Peyer's patch (tissue), 4 donors: Measurements from ENCODE around the gene PDPK1. TPM values are rescaled to one million over a fixed set of nuclear protein-coding genes. Genes with fewer than 3 reads are reported as not detected.
"Not testable (repeated sequence)": the region's sequence is repeated elsewhere in the genome, so short reads cannot be mapped to it uniquely, and the experiment has no call there.

Source experiments
- DNase-seq, 3 donors: peaks; one replicate each; pipeline ENCODE4 v3.0.0-alpha.2; 2017 to 2019
- H3K27ac ChIP-seq, 4 donors: fragments of 200-600 bp; sonication (generic); one replicate each; pipeline ENCODE4 v1.5.1; 2016 to 2019
- H3K27me3 ChIP-seq, 2 donors: fragments of 200-600 bp; sonication (generic); one replicate each; pipeline ENCODE4 v1.5.1; 2019
- H3K36me3 ChIP-seq, 3 donors: fragments of 200-600 bp; sonication (generic); one replicate each; pipeline ENCODE4 v1.5.1; 2016 to 2019
- H3K4me1 ChIP-seq, 4 donors: fragments of 200-600 bp; sonication (generic); one replicate each; pipeline ENCODE4 v1.5.1; 2016 to 2019
- H3K4me3 ChIP-seq, 4 donors: fragments of 200-600 bp; sonication (generic); 1 replicate in 3 of 4; 2 replicates in 1 of 4; pipeline ENCODE4 v1.5.1; 2016 to 2019; ENCODE audit warnings: mild to moderate bottlenecking in 1 of 4
- H3K9me3 ChIP-seq, 4 donors: fragments of 200-600 bp; sonication (generic); one replicate each; pipeline ENCODE4 v1.5.1; 2016 to 2019; ENCODE audit warnings: mild to moderate bottlenecking in 1 of 4
- POLR2A ChIP-seq, 2 donors: fragments of 450-650 bp; IDR thresholded peaks; one replicate each; pipeline ENCODE4 v1.5.1; 2017; ENCODE audit warnings: antibody characterized with exemption in 2 of 2, mild to moderate bottlenecking in 2 of 2, moderate library complexity in 2 of 2
- total RNA-seq, 4 donors: library from RNA; depleted of rRNA; stranded (reverse); fragments of >200 nt; gene quantifications; one replicate each; pipeline ENCODE4 v1.1.0, GENCODE V29; 2016
- TF ChIP-seq, protein P1 (sequence below), 6 experiments: fragments of 450-650 bp in 4 of 6; fragments of 200-600 bp in 2 of 6; sonication (generic) in 1 of 6; IDR thresholded peaks; one replicate each; pipeline ENCODE4 v1.5.1; 2017 to 2019; ENCODE audit warnings: antibody characterized with exemption in 6 of 6, mild to moderate bottlenecking in 3 of 6, moderate library complexity in 1 of 6

The PDPK1 gene
- total RNA-seq, 4 donors from 2014 or later: 38.8 to 128 (median 85.1) TPM

DNA sequence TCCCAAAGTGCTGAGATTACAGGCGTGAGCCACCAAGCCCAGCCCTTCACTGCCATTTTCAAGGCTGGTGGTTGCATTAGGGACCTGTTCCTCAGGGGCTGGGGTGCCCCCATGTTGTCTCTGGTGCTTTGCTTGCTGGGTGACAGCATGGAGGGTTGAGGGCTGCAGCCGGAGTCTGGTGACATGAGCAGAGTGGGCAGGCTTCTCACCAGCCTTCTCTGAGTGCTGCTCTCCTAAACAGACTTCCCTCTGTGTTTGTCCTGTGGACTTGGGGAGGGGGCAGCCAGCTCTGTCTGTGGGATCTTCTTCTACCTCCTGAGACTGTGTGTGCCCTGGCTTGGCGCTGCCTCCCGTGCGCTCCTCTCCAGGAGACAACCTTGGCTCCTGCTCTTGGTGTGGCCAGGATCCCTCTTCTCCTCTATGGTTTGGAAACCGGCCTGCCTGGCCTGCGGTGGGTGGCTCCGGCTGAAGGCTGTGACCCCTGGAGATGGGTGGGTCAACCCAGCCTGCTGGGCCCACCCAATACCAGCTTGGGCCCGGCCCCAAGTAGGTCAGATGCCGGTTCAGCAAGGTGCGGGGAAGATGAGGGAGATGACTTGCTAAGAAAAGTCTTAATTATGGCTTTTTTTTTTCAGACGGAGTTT lies 72.1 kb downstream of the PDPK1 start:
- TF ChIP-seq, protein P1, sequence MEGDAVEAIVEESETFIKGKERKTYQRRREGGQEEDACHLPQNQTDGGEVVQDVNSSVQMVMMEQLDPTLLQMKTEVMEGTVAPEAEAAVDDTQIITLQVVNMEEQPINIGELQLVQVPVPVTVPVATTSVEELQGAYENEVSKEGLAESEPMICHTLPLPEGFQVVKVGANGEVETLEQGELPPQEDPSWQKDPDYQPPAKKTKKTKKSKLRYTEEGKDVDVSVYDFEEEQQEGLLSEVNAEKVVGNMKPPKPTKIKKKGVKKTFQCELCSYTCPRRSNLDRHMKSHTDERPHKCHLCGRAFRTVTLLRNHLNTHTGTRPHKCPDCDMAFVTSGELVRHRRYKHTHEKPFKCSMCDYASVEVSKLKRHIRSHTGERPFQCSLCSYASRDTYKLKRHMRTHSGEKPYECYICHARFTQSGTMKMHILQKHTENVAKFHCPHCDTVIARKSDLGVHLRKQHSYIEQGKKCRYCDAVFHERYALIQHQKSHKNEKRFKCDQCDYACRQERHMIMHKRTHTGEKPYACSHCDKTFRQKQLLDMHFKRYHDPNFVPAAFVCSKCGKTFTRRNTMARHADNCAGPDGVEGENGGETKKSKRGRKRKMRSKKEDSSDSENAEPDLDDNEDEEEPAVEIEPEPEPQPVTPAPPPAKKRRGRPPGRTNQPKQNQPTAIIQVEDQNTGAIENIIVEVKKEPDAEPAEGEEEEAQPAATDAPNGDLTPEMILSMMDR (IDR thresholded peaks at IDR 0.05): no peak
- TF ChIP-seq POLR2A (IDR thresholded peaks at IDR 0.05): no peak
- H3K27ac ChIP-seq: no peak overlapping the region
- peaks cover 0 to 19% (median 0%) of the 10 kb centered on the region in 3 donors for H3K36me3 ChIP-seq
- no peaks in the 10 kb centered on the region for H3K9me3 ChIP-seq
- H3K27me3 ChIP-seq: no peaks in the 10 kb centered on the region
- peak in 1 of 3 donors; percentile 36 for DNase-seq
- peaks cover 0 to 6% (median 2%) of the 10 kb centered on the region in 4 donors for H3K4me1 ChIP-seq
- H3K4me3 ChIP-seq: no peak overlapping the region

DNA sequence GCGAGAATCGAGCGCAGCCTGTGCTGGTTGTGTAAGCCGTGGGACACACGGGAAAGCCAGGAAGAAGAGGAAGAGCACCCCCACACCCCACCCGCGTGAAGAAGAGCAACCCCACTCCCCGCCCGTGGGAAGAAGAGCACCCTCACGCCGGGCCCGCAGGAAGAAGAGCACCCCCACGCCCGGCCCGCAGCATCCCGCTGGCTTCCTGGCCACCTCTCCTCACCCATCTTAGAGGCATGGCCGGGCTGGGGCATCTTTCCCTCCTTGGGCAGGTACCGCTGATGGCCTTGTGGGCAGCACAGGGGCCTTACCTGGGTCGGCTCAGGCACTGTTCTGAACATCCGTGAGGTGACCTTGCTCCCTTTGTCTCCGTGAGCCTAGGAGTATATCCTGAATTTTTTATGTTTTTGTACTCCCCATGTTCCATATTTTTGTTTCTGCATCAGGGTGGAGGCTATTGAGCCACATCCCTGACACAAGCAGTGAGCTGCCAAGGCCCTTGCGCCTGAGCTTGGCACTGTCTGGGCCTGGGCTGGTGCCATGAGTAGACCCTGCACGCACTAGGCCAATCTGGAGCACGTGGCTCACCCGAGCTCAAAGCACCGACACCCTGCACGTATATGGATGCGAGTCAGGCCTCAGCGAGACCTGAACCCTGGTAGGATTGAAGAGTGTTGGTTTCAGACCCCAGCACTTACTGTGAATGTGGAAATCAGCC lies 73.1 kb downstream of the PDPK1 start:
- H3K27ac ChIP-seq: no peak overlapping the region
- peak in 1 of 3 donors; percentile 35 for DNase-seq
- TF ChIP-seq POLR2A (IDR thresholded peaks at IDR 0.05): no peak
- TF ChIP-seq, protein P1 (IDR thresholded peaks at IDR 0.05): no peak

DNA sequence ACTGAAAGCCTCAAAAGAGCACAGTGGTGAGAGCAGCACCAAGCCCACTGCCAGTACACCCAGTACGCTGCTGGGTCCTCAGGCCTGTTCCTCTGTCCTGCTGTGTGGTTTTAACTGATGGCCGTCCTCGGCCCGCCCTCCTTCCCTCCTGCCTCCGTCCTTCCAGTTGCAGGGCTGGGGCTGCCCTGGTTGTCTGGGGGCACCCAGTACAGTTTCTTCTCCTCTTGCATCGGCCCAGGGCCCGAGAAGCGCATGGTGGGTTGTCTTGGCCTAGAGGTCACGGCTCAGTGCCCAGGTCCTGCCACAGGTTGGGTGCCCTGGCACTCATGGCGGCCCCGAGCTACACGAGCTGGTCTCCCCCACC lies 73.7 kb downstream of the PDPK1 start:
- no peak overlapping the region for H3K27ac ChIP-seq
- no peak for DNase-seq
- H3K4me1 ChIP-seq: peaks cover 0 to 5% (median 0%) of the 10 kb centered on the region in 4 donors
- H3K36me3 ChIP-seq: peaks cover 0 to 21% (median 0%) of the 10 kb centered on the region in 3 donors
- no peaks in the 10 kb centered on the region for H3K27me3 ChIP-seq
- TF ChIP-seq, protein P1 (IDR thresholded peaks at IDR 0.05): no peak
- TF ChIP-seq POLR2A (IDR thresholded peaks at IDR 0.05): no peak
- no peak overlapping the region for H3K4me3 ChIP-seq
- H3K9me3 ChIP-seq: no peaks in the 10 kb centered on the region

More for the DNA sequence above, 73.1 kb downstream of the PDPK1 start:
- Histone ChIP-seq H3K27me3 (no peaks in the 10 kb centered on the region), H3K36me3 (peaks cover 0 to 21% (median 0%) of the 10 kb centered on the region in 3 donors), H3K9me3 (no peaks in the 10 kb centered on the region), H3K4me1 (peaks cover 0 to 5% (median 0%) of the 10 kb centered on the region in 4 donors), H3K4me3 (no peak overlapping the region)

DNA sequence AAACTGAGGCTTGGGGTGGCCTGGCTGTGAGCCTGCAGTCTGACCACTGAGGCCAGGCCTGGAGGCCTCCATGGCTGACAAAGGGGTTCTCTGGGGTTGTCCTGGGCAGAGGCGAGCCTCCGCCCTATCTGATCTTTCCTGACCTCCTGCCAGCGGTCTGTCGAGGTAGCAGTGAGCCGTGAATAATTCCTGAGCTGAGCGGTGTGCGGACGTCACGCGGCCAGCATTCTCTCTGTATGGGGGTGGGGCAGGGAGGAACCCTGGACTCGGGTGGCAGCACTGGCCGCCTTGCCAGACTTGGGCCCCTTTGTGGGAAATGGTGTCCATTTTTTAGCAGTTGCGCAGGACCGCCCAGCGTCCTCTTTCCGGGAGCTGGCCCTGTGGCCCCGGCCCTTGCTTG lies 74.1 kb downstream of the PDPK1 start:
- not testable (repeated sequence) for H3K9me3 ChIP-seq, H3K4me3 ChIP-seq, H3K4me1 ChIP-seq, DNase-seq, H3K27ac ChIP-seq, H3K27me3 ChIP-seq
- peaks cover 0 to 21% (median 0%) of the 10 kb centered on the region in 3 donors for H3K36me3 ChIP-seq

DNA sequence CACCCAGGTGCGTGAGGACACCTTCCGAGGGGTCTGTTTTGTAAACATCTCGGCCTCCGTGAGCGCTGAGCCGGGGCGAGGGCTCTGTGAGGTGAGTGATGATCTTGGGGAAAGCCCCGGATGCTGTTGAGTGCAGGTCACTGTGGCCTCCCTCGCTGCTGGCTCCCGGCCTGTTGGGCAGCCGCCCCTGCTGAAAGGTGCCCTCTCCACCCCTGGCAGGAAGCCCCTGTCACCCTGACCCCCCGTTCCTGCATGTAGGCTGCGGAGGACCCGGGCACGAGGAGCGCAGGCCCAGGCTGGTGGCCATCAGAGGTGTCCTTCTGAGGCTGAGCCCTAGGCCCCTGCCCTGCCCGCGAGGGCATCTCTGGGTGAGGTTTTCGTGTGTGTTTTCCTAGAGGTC lies 75.4 kb downstream of the PDPK1 start:
- not testable (repeated sequence) for H3K27me3 ChIP-seq, H3K4me1 ChIP-seq, DNase-seq, H3K9me3 ChIP-seq, H3K4me3 ChIP-seq, H3K27ac ChIP-seq
- H3K36me3 ChIP-seq: peaks cover 0 to 21% (median 0%) of the 10 kb centered on the region in 3 donors

DNA sequence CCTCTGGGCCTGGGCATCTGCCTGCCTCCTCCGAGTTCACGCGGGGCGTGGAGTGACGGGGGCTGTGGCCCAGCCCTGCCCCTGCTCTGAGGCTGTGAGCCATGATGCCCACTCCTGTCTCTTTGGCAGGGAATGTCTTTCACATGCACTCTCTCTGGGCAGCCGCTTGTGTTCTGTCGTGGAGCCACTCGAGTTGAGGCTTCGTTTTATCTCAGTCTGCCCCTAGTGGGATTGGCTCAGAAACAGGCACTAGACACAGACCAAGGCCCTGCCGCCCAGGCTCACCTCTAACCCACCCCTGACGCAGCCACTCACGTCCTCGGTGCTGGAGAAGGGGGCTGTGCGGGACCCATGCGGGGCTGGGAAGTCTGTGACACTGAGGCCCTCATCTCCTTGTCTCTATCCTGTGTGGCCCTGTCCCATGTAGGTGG lies 77.0 kb downstream of the PDPK1 start:
- peaks cover 0 to 21% (median 0%) of the 10 kb centered on the region in 3 donors for H3K36me3 ChIP-seq
- H3K4me1 ChIP-seq: no peaks in the 10 kb centered on the region
- no peaks in the 10 kb centered on the region for H3K27me3 ChIP-seq
- no peak for TF ChIP-seq POLR2A (IDR thresholded peaks at IDR 0.05)
- TF ChIP-seq, protein P1 (IDR thresholded peaks at IDR 0.05): no peak
- no peak overlapping the region for H3K4me3 ChIP-seq
- no peak overlapping the region for H3K27ac ChIP-seq
- no peaks in the 10 kb centered on the region for H3K9me3 ChIP-seq
- DNase-seq: peak in 1 of 3 donors; percentile 8

DNA sequence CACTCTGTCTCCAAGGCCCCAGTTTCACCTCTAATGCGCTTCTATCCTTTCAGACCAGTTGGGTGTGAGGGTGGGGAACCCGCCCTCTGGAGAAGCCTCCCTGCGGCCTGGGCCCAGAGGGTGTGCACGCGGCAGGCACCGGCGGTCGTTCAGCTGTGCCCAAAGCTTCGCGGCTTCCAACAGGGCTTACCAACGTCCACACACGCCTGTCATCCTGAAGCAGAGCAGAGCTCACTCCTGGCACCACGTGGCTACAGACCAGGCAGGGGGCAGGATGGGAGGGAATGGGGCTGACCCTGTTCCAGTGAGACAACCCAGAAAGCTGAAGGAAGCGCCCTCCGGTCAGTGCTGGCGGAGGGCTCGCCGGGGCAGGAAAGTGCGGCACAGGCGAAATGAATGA lies 81.1 kb downstream of the PDPK1 start:
- not testable (repeated sequence) for DNase-seq

DNA sequence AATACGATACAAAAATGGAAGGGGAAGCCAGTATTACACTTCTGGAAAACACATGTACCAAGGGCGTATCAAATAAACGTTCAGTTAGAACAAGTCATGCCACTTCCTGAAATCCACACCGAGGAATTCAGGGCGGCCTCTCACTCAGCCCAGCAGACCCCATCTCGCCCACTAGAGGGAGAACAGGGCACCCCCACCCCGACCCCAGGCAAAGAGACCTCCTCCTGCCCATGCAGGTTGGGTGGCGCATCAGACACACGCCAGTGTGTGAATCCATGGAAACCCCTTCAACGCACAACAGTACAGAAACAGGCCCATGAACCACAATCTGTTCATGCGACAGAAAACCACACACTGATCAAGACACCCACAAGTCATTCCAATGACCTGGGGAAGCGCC lies 81.8 kb downstream of the PDPK1 start:
- not testable (repeated sequence) for H3K9me3 ChIP-seq

More for the DNA sequence above, 81.1 kb downstream of the PDPK1 start:
- not testable (repeated sequence) for H3K36me3 ChIP-seq, H3K4me1 ChIP-seq, H3K9me3 ChIP-seq, H3K27ac ChIP-seq, H3K27me3 ChIP-seq, H3K4me3 ChIP-seq

DNA sequence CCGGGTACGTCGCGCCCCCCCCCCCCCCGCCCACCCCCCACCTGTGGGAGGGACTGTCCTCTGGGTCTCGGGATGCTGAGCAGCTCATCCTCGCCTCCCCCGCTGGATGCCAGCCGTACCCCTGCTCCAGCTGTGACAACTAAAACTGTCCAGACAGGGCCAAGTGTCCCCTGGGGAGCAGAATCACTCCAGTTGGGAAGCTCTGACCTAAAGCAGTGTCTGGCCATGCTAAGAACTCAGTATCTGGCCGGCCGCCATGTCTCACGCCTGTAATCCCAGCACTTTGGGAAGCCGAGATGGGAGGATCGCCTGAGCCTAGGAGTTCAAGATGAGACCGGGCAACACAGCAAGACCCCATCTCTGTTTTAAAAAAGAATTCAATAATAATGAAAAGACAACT lies 83.0 kb downstream of the PDPK1 start:
- not testable (repeated sequence) for H3K27me3 ChIP-seq, H3K27ac ChIP-seq, H3K36me3 ChIP-seq, H3K4me3 ChIP-seq, DNase-seq, H3K9me3 ChIP-seq, H3K4me1 ChIP-seq

More for the DNA sequence above, 81.8 kb downstream of the PDPK1 start:
- not testable (repeated sequence) for H3K27ac ChIP-seq, H3K4me3 ChIP-seq, H3K27me3 ChIP-seq, H3K36me3 ChIP-seq, H3K4me1 ChIP-seq
- DNase-seq: peak in 2 of 3 donors; percentile 11 to 41

DNA sequence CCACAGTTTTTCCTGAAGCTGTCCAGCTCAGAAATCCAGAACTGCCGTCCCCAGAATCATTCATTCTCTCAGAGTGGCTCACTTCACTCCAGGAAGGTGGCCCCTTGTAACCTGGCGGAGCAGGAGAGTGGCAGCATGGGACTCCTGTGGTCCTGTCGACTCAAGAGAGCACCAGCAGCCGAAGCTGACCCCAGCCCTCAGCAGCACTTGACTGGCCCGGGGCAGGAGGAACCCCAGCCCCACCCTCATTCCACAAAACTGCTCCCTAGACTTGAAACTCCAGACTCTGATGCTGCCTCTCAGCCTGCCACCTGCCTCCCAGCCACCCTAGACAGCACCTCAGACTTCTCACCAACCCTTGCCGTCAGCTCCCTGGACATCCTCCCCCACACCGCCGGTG lies 83.6 kb downstream of the PDPK1 start:
- not testable (repeated sequence) for H3K36me3 ChIP-seq, H3K27me3 ChIP-seq, H3K4me3 ChIP-seq, H3K27ac ChIP-seq, H3K9me3 ChIP-seq, H3K4me1 ChIP-seq, DNase-seq
